Ishikawa (cell line): Measurements from ENCODE around the gene TBC1D22A.

Experiments
- EP300 ChIP-seq: IDR thresholded peaks from 2 replicates; pipeline ENCODE4 v1.6.1; 2012; ENCODE audit warnings: borderline replicate concordance
- NFIC ChIP-seq: IDR thresholded peaks from 2 replicates; pipeline ENCODE4 v1.6.1; 2012
- RAD21 ChIP-seq: IDR thresholded peaks from 2 replicates; pipeline ENCODE4 v1.6.1; 2012; ENCODE audit warnings: low read depth
- TAF1 ChIP-seq: IDR thresholded peaks from 2 replicates; pipeline ENCODE4 v1.6.1; 2012; ENCODE audit warnings: low read depth, mild to moderate bottlenecking
- TCF12 ChIP-seq: IDR thresholded peaks from 2 replicates; pipeline ENCODE4 v1.6.1; 2012; ENCODE audit warnings: low read depth
- TEAD4 ChIP-seq: IDR thresholded peaks from 2 replicates; pipeline ENCODE4 v1.6.1; 2012
- YY1 ChIP-seq: IDR thresholded peaks from 2 replicates; pipeline ENCODE4 v1.6.1; 2012; ENCODE audit warnings: low read depth
- ZBTB7A ChIP-seq: IDR thresholded peaks from 2 replicates; pipeline ENCODE4 v1.6.1; 2012; ENCODE audit warnings: low read depth
- TF ChIP-seq, protein P1 (sequence below): IDR thresholded peaks from 2 replicates; pipeline ENCODE4 v1.6.1; 2012; ENCODE audit warnings: low read depth, mild to moderate bottlenecking
- TF ChIP-seq, protein P2 (sequence below): IDR thresholded peaks from 2 replicates; pipeline ENCODE4 v1.6.1; 2012

DNA sequence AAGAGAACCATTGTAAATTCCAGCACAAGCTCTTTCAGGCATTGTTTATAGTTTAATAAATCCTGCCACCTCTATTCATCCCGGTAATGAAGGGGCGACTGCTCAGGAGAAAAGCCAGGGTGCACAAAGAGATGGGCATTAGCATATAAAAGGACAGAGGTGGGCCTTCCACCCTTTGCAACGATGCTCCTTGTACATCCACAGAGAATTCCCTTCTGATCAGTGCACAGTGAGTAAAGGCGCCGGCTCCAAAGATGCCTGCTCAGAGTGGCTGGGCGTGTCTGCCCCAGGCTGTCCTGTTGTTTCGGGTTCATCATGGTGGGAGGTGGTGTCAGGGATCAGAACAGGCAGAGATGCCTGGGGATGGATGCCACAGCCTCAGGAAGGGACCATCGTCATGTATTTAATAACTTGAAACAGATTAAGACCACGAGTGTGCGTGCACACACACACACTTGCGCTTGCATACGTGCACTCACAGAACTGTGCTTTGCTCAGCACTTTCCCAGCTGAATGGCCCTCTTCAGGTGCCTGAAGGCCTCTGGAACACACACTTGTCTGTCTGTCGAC, 305.0 kb downstream of the TBC1D22A start:
- TF ChIP-seq TCF12 (no peak), EP300 (no peak), TAF1 (no peak), NFIC (no peak), ZBTB7A (no peak), YY1 (no peak), RAD21 (no peak), TEAD4 (no peak)
- TF ChIP-seq, protein P1, sequence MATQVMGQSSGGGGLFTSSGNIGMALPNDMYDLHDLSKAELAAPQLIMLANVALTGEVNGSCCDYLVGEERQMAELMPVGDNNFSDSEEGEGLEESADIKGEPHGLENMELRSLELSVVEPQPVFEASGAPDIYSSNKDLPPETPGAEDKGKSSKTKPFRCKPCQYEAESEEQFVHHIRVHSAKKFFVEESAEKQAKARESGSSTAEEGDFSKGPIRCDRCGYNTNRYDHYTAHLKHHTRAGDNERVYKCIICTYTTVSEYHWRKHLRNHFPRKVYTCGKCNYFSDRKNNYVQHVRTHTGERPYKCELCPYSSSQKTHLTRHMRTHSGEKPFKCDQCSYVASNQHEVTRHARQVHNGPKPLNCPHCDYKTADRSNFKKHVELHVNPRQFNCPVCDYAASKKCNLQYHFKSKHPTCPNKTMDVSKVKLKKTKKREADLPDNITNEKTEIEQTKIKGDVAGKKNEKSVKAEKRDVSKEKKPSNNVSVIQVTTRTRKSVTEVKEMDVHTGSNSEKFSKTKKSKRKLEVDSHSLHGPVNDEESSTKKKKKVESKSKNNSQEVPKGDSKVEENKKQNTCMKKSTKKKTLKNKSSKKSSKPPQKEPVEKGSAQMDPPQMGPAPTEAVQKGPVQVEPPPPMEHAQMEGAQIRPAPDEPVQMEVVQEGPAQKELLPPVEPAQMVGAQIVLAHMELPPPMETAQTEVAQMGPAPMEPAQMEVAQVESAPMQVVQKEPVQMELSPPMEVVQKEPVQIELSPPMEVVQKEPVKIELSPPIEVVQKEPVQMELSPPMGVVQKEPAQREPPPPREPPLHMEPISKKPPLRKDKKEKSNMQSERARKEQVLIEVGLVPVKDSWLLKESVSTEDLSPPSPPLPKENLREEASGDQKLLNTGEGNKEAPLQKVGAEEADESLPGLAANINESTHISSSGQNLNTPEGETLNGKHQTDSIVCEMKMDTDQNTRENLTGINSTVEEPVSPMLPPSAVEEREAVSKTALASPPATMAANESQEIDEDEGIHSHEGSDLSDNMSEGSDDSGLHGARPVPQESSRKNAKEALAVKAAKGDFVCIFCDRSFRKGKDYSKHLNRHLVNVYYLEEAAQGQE: no peak
- TF ChIP-seq, protein P2, sequence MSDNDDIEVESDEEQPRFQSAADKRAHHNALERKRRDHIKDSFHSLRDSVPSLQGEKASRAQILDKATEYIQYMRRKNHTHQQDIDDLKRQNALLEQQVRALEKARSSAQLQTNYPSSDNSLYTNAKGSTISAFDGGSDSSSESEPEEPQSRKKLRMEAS: no peak
